Measurements from ENCODE around the gene BCL11B.

Gene BCL11B

DNA sequence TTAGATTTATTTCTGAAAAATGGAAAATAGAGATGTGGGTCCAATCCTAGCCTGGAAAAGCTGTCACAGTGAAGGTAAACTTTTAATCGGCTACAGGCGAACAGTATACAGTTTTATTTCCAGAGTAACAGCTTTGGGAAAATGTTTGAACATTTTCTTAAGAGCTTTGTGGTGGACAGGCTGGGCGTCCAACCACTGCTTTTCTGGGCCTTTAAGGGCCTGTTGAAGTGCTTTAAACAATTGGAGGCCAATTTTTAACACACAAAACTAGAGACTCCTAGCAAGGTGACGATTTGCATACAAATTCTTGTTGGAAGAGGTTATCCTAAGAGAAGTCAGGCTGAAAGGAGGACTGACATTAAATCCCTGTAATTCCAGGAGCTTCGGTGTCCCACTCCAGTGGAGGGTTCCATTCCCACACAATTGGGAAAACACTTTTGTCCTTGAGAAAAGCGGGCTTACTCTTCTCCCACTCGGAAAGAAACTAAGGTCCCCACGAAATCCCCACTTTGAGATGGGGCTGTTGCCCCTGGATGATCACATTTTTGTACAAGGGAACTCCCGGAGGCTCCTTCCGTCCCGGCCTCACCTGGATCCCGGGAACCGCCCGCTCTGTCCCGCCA, 26.9 kb downstream of the BCL11B start:
- ATAC-seq (replicated peaks; ENCODE audit: extremely low read depth, poor library complexity, severe bottlenecking): no peak
- Mint-ChIP-seq H3K4me3 (peak overlapping the region; percentile 84), H3K27me3 (no peaks in the 10 kb centered on the region), H3K36me3 (ENCODE audit: insufficient read depth) (peaks cover 80% of the 10 kb centered on the region), H3K9me3 (no peaks in the 10 kb centered on the region), H3K4me1 (peaks cover 85% of the 10 kb centered on the region), H3K27ac (ENCODE audit: low read depth) (peak overlapping the region; percentile 97)
- DNase-seq (ENCODE audit: low spot score in 2 of 2): no peak

DNA sequence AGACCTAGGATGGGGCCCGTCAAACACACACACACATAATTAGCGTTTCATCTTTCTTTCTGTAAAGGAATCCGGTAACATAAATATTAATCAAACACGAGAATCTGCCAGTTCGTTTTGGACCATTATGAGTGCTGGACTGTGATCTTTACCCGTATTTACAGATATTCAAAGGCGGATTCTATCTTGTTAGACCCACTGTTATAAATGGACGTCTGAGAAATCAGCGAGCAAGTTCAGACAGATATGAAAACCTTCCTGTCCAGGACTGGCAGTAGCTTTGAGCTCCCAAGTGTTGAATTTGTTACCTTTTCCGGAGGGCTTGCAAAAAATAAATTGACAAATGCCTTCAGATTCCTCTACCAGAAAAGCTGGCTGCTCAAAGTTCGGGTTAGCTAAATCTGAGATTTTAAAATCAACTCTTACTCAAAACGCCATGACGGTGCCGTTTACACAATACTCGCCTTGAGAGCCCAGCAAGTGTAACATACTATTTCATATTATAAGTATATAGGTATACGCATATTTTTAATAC, 27.6 kb downstream of the BCL11B start:
- Mint-ChIP-seq H3K27me3 (no peaks in the 10 kb centered on the region), H3K27ac (ENCODE audit: low read depth) (peak overlapping the region; percentile 97)
- ATAC-seq (replicated peaks; ENCODE audit: extremely low read depth, poor library complexity, severe bottlenecking): no peak

GRCh38 chr14:99242816-99243721, 28.9 kb downstream of the BCL11B start:
- peak in 1 of 2 donors; percentile 75 for DNase-seq (ENCODE audit: low spot score in 2 of 2)
- no peaks in the 10 kb centered on the region for H3K9me3 Mint-ChIP-seq

More for the DNA sequence above, 27.6 kb downstream of the BCL11B start:
- no peaks in the 10 kb centered on the region for H3K9me3 Mint-ChIP-seq
- peaks cover 87% of the 10 kb centered on the region for H3K4me1 Mint-ChIP-seq
- no peak for DNase-seq (ENCODE audit: low spot score in 2 of 2)
- H3K4me3 Mint-ChIP-seq: peak overlapping the region; percentile 84
- peaks cover 82% of the 10 kb centered on the region for H3K36me3 Mint-ChIP-seq (ENCODE audit: insufficient read depth)

GRCh38 chr14:99242238-99242637, 29.8 kb downstream of the BCL11B start:
- H3K27ac Mint-ChIP-seq (ENCODE audit: low read depth): peak overlapping the region; percentile 97
- no peak for ATAC-seq (replicated peaks; ENCODE audit: extremely low read depth, poor library complexity, severe bottlenecking)
- H3K4me3 Mint-ChIP-seq: peak overlapping the region; percentile 84
- no peaks in the 10 kb centered on the region for H3K9me3 Mint-ChIP-seq
- peaks cover 82% of the 10 kb centered on the region for H3K36me3 Mint-ChIP-seq (ENCODE audit: insufficient read depth)
- DNase-seq (ENCODE audit: low spot score in 2 of 2): no peak
- H3K4me1 Mint-ChIP-seq: peaks cover 87% of the 10 kb centered on the region
- H3K27me3 Mint-ChIP-seq: no peaks in the 10 kb centered on the region

More at GRCh38 chr14:99242816-99243721, 28.9 kb downstream of the BCL11B start:
- Mint-ChIP-seq H3K36me3 (ENCODE audit: insufficient read depth) (peaks cover 80% of the 10 kb centered on the region), H3K4me3 (peak overlapping the region; percentile 84), H3K27me3 (no peaks in the 10 kb centered on the region), H3K27ac (ENCODE audit: low read depth) (peak overlapping the region; percentile 97), H3K4me1 (peaks cover 87% of the 10 kb centered on the region)
- peak; percentile 61 for ATAC-seq (replicated peaks; ENCODE audit: extremely low read depth, poor library complexity, severe bottlenecking)

DNA sequence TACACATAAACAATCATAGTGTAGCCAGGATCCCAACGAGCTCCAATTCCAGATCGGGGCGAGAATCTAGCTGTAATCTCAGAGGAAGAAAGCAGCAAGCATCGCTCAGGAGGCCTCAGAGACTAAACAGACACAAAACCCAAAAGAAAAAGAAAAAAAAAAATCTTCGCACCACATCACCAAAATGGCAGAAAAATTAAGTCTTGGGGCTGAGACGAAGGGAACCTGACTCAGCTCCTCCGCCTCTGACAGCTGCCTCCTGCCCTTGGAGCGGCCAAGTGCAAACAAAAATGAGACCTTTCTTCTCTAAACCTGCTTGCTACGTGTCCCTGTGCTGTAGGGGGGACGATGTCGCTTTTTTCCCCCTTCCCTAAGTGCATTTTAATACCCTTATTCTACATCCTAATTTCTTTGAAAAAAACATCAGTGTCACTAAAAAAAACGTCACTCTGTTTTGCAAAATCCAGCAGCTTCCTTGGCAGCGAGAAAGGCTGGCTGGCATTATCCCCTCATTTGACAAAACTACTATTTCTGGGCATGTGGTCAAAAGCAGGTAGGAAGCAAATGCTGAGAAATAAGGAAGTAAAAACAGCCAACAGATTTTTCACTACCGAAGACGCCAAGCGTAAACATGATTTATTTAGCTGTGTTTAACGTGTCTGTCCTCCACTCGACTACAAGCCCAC, 30.5 kb downstream of the BCL11B start:
- DNase-seq (ENCODE audit: low spot score in 2 of 2) (no peak), ATAC-seq (replicated peaks; ENCODE audit: extremely low read depth, poor library complexity, severe bottlenecking) (peak; percentile 41)
- no peaks in the 10 kb centered on the region for H3K9me3 Mint-ChIP-seq
- H3K27me3 Mint-ChIP-seq: no peaks in the 10 kb centered on the region
- peaks cover 78% of the 10 kb centered on the region for H3K36me3 Mint-ChIP-seq (ENCODE audit: insufficient read depth)
- peak overlapping the region; percentile 84 for H3K4me3 Mint-ChIP-seq
- H3K27ac Mint-ChIP-seq (ENCODE audit: low read depth): peak overlapping the region; percentile 97
- H3K4me1 Mint-ChIP-seq: peaks cover 87% of the 10 kb centered on the region

DNA sequence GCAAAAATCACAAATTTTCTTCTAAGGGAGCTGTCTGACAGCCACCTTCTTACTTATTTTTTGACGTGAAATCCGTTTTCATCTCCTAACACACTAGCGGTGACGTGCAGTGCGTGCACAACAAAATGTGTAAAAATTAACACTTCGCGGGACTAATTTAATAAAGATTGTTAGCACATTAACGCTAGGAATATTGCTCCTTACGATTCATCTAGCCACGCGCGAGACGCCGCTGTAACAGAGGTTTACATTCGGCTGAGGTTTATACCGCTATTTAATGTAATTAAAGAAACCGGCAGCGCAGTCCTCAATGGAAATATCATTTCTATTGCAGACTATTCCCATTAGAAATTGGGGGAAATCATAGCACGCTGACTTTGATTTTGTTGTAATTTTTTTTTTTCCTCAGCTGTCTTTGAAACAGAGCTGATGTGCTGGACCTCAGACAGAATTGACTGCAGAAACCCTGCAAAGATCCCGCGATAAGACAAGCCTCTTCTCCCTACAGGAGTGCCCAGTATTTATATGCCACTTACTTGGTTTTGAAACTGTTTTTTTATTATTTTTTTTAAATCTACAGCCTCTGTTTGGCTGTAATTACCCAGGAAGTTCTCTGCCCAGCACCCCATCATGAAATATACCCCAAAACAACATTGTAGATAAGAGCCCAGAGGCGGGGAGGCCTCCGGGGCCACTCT, 31.2 kb downstream of the BCL11B start:
- Mint-ChIP-seq H3K4me1 (peaks cover 93% of the 10 kb centered on the region), H3K27me3 (no peaks in the 10 kb centered on the region), H3K4me3 (peak overlapping the region; percentile 84), H3K36me3 (ENCODE audit: insufficient read depth) (peaks cover 81% of the 10 kb centered on the region), H3K27ac (ENCODE audit: low read depth) (peak overlapping the region; percentile 97), H3K9me3 (no peaks in the 10 kb centered on the region)
- ATAC-seq (replicated peaks; ENCODE audit: extremely low read depth, poor library complexity, severe bottlenecking) (peak; percentile 24), DNase-seq (ENCODE audit: low spot score in 2 of 2) (no peak)

- peak overlapping the region; percentile 84 for H3K4me3 Mint-ChIP-seq
- H3K9me3 Mint-ChIP-seq: no peaks in the 10 kb centered on the region
- no peak for DNase-seq (ENCODE audit: low spot score in 2 of 2)
- H3K27me3 Mint-ChIP-seq: no peaks in the 10 kb centered on the region
- peaks cover 99% of the 10 kb centered on the region for H3K4me1 Mint-ChIP-seq
- no peak for ATAC-seq (replicated peaks; ENCODE audit: extremely low read depth, poor library complexity, severe bottlenecking)
- H3K27ac Mint-ChIP-seq (ENCODE audit: low read depth): peak overlapping the region; percentile 97
- H3K36me3 Mint-ChIP-seq (ENCODE audit: insufficient read depth): peaks cover 80% of the 10 kb centered on the region
These were observed 32.3 kb downstream of the BCL11B start for GRCh38 chr14:99239661-99240092.

GRCh38 chr14:99238216-99238615, 33.8 kb downstream of the BCL11B start:
- Mint-ChIP-seq H3K27me3 (no peaks in the 10 kb centered on the region), H3K9me3 (no peaks in the 10 kb centered on the region), H3K4me3 (peak overlapping the region; percentile 84), H3K27ac (ENCODE audit: low read depth) (peak overlapping the region; percentile 97), H3K36me3 (ENCODE audit: insufficient read depth) (peaks cover 71% of the 10 kb centered on the region), H3K4me1 (peaks cover 100% of the 10 kb centered on the region)
- DNase-seq (ENCODE audit: low spot score in 2 of 2) (no peak), ATAC-seq (replicated peaks; ENCODE audit: extremely low read depth, poor library complexity, severe bottlenecking) (no peak)

DNA sequence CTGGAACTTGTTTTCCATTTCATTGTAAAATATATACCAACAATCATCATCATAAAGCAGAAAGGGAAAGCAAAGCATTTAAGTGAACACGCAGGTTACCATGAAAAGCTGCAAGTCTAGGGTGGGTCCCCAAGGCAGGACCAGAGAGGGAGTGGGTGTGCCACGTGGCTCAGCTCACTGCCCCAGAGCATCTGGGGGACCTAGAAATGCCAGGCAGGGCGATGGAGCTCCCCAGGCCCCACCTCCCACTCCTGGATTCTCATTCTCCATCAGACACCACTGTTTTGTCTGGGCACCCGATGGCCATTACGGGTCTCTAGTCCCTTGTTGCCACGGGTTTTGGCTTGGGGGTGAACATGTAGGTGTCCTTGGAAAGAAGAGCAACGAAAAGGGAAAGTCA, 34.7 kb downstream of the BCL11B start:
- H3K36me3 Mint-ChIP-seq (ENCODE audit: insufficient read depth): peaks cover 75% of the 10 kb centered on the region
- no peaks in the 10 kb centered on the region for H3K9me3 Mint-ChIP-seq
- ATAC-seq (replicated peaks; ENCODE audit: extremely low read depth, poor library complexity, severe bottlenecking): no peak
- H3K4me1 Mint-ChIP-seq: peaks cover 98% of the 10 kb centered on the region
- no peak for DNase-seq (ENCODE audit: low spot score in 2 of 2)
- peak overlapping the region; percentile 97 for H3K27ac Mint-ChIP-seq (ENCODE audit: low read depth)
- no peaks in the 10 kb centered on the region for H3K27me3 Mint-ChIP-seq
- peak overlapping the region; percentile 84 for H3K4me3 Mint-ChIP-seq

DNA sequence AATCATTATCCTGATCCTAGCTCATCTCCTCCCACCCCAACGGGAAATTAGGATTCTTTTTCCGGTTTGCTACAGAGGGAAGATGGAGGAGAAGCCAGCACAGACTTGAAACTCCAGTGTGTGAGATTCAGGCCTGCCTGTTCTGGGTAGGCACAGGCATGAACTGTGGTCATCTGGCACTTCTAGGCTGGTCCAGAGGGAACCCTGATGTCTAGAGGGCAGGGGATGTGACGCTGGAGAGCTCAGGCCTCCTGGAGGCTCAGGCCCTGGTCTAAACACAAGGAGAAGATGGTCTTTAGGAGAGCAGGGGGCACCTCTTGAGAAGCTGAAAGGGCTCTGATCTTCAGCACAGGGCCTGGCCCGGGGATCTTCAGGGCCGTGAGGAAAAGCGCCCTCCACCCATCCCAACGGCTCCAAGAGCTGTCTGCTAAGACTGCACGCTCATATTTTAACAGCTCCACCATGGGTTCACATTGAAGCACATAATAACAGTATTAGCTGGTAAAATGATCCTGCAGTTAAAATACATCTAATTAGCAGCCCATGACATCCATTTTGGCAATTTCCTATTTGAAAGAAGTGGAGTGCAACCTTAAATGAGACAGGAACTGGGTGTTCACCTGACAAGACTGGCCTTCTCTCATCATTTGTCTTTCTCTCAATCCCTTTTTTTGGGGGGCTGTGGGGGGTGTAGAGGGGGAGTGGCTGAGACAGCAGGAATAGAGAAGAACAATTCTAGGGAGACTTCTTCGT, 35.4 kb downstream of the BCL11B start:
- Mint-ChIP-seq H3K36me3 (ENCODE audit: insufficient read depth) (peaks cover 73% of the 10 kb centered on the region), H3K27ac (ENCODE audit: low read depth) (peak overlapping the region; percentile 97), H3K9me3 (no peaks in the 10 kb centered on the region)

GRCh38 chr14:99235582-99236320, 36.2 kb downstream of the BCL11B start:
- H3K27ac Mint-ChIP-seq (ENCODE audit: low read depth): peak overlapping the region; percentile 97
- H3K4me3 Mint-ChIP-seq: peak overlapping the region; percentile 84
- H3K36me3 Mint-ChIP-seq (ENCODE audit: insufficient read depth): peaks cover 69% of the 10 kb centered on the region
- DNase-seq (ENCODE audit: low spot score in 2 of 2) (no peak), ATAC-seq (replicated peaks; ENCODE audit: extremely low read depth, poor library complexity, severe bottlenecking) (peak; percentile 17)
- H3K4me1 Mint-ChIP-seq: peaks cover 93% of the 10 kb centered on the region
- no peaks in the 10 kb centered on the region for H3K27me3 Mint-ChIP-seq
- no peaks in the 10 kb centered on the region for H3K9me3 Mint-ChIP-seq

More for the DNA sequence above, 35.4 kb downstream of the BCL11B start:
- Mint-ChIP-seq H3K27me3 (no peaks in the 10 kb centered on the region), H3K4me3 (peak overlapping the region; percentile 84), H3K4me1 (peaks cover 95% of the 10 kb centered on the region)
- DNase-seq (ENCODE audit: low spot score in 2 of 2): no peak
- ATAC-seq (replicated peaks; ENCODE audit: extremely low read depth, poor library complexity, severe bottlenecking): no peak

Data from central memory CD8-positive, alpha-beta T cell (primary cell).